NB4 (cell line): ENCODE measurements around the gene CCNL1.

Experiments used
- DNase-seq: peaks from one replicate; pipeline ENCODE4 v3.0.0; 2010; ENCODE audit warnings: low read depth
- H3K4me3 ChIP-seq: one replicate; pipeline ENCODE4 v1.5.1; 2011; ENCODE audit warnings: mild to moderate bottlenecking, low read depth, low read length, moderate library complexity
- CTCF ChIP-seq: IDR thresholded peaks from one replicate; pipeline ENCODE4 v1.5.1; 2012; ENCODE audit warnings: low read depth, low read length
- MAX ChIP-seq: IDR thresholded peaks from 2 replicates; pipeline ENCODE4 v1.6.1; 2011; ENCODE audit warnings: low read depth, low read length
- MYC ChIP-seq: IDR thresholded peaks from 2 replicates; pipeline ENCODE4 v1.6.1; 2011; ENCODE audit warnings: low read depth, low read length
- POLR2A ChIP-seq: IDR thresholded peaks from 2 replicates; pipeline ENCODE4 v1.6.1; 2011; ENCODE audit warnings: mild to moderate bottlenecking; ENCODE audit not compliant: insufficient read length; ENCODE audit errors: extremely low read depth

CCNL1 gene

GRCh38 chr3:157099326-157100095 lies 60.4 kb downstream of the CCNL1 start:
- no peak for DNase-seq

GRCh38 chr3:157098823-157099185 lies 61.1 kb downstream of the CCNL1 start:
- no peak overlapping the region for H3K4me3 ChIP-seq
- TF ChIP-seq CTCF (no peak), MYC (no peak), POLR2A (no peak), MAX (no peak)
- no peak for DNase-seq

More at GRCh38 chr3:157099326-157100095, 60.4 kb downstream of the CCNL1 start:
- TF ChIP-seq POLR2A (no peak), CTCF (no peak)
- no peak overlapping the region for H3K4me3 ChIP-seq

- H3K4me3 ChIP-seq = no peak overlapping the region
- TF ChIP-seq MYC (no peak), MAX (no peak), POLR2A (no peak), CTCF (no peak)
- DNase-seq = no peak
Measured at GRCh38 chr3:157098121-157098822, 61.7 kb downstream of the CCNL1 start.
